NCI-H774 (cell line): ENCODE results near the gene NLGN1.
"Not testable (repeated sequence)": the region's sequence is repeated elsewhere in the genome, so short reads cannot be mapped to it uniquely, and the experiment has no call there.

Experiments
- DNase-seq: peaks from one replicate; lab custom pipeline; 2025; lab: John Stamatoyannopoulos, UW

NLGN1 gene

GRCh38 chr3:173556546-173556945, 159.0 kb downstream of the NLGN1 start:
- no peak for DNase-seq

- no peak for DNase-seq
These were observed 170.5 kb downstream of the NLGN1 start for GRCh38 chr3:173567997-173568396.

DNA sequence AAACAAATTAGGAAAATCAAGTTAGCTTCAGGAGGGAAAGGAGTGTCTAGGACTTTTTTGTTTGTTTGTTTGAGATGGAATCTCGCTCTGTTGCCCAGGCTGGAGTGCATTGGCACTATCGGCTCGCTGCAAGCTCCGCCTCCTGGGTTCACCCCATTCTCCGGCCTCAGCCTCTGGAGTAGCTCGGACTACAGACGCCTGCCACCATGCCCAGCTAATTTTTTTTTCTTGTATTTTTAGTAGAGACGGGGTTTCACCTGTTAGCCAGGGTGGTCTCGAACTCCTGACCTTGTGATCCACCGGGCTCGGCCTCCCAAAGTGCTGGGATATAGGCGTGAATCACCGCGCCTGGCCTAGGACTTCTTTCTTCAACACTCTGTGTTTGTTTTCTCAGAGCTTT, 171.1 kb downstream of the NLGN1 start:
- DNase-seq = no peak

GRCh38 chr3:173583496-173583895, 186.0 kb downstream of the NLGN1 start:
- DNase-seq = no peak

GRCh38 chr3:173584093-173584837, 186.7 kb downstream of the NLGN1 start:
- no peak for DNase-seq

DNA sequence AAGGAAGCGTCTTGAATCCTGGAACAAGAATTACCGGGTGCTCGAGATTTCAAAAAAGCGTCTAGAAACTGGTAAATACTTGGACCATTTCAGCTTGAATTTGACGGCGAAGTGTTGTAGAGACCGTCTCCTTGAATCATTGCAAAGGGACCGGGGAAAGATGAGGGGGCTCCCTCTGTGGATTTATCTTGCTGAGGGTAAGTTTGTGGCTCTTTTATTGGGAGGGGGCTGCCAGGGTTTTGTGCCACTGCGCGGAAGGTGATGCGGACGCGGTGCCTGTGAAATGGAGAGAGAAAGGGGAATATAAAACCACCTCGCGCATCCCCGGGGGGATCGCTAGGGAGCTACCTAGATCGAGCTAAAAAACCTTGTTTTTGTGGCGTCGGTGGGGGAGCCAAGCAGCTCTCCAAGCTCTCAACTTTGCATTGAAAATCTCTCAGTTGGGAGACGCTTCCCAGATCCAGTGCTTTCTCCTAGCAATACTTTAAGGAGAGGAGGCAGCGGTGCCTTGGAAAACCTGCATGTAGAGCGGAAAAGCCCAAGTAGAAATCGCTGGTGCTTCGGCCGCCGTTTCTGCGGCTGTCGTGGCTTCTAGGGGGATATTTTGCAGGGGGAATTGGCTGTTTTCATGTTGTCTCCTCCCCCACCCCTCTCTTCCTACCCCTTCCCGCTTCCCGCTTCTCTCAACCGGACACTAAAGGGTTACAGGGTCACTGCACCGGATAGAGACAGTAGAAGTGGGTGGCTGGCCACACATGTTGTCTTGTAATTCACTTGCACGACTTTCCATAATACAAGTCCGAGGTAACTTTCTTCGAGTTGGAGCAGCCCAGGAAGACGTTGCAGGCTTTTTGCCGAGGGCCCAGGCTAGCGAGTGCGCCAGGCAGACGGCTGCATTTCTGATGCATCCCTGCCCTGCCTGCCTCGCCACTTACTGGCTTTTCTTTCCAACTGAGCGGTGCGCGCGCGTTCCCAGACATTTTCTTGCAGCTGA, 187.6 kb downstream of the NLGN1 start:
- no peak for DNase-seq

DNA sequence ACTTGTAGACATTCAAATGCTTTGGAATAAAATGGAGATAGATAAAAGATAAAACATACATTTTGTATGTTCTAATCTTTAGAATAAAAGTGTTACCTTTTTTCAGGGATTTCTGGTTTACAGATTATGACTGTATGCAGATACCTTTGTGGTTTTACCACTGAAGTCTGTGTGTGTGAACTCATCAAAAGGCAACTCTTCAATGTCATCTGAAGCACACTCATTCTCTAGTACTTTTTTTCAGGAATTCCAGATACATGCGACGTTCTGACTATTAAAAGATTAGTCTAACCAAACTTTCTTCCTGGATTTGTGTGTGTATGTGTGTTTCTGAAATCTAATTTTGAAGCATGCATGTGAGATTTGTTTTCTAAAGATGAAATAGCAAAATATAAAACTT, 188.6 kb downstream of the NLGN1 start:
- no peak for DNase-seq

- DNase-seq = no peak
These were observed 189.5 kb downstream of the NLGN1 start for GRCh38 chr3:173587055-173587454.

GRCh38 chr3:173588556-173588955, 191.0 kb downstream of the NLGN1 start:
- no peak for DNase-seq

DNA sequence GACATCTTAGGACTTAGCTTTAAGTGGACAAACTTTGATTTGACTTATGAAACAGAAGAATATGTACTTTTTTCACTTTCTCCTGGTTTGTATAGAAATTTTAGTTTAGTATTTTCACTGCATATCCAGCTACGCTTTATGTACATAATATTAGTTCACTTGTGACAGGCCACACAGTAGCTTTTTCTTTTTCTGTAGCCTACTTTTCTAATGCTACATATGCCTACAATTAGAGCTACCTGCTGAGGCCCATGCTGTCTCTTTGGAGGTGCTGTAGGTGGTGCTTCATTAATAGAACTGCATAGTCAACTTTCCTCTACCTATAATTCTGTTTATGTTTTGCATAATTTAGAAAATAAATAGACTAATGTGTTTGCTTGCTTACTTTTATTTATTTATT, 191.6 kb downstream of the NLGN1 start:
- DNase-seq = no peak

- DNase-seq = no peak
These were observed 193.9 kb downstream of the NLGN1 start for GRCh38 chr3:173591401-173591800.

GRCh38 chr3:173594881-173595280, 197.3 kb downstream of the NLGN1 start:
- not testable (repeated sequence) for DNase-seq

DNA sequence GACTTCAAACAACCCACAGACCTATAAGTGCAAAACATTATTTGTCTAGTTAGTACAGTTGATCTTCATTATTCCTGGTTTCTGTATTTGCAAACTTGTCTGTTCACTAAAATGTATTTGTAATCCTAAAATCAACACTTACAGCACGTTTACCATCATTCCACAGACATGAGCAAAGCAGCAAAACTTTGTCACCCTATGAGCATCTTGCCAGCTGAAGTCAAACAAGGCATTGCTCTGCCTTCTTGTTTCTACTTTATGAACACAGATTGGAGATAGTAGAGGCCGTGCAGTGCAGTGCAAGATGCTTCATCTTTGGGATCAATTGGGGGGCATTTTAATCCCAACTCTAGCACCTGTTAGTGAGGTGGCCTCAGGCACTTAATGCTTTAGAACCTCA, 202.1 kb downstream of the NLGN1 start:
- no peak for DNase-seq

DNA sequence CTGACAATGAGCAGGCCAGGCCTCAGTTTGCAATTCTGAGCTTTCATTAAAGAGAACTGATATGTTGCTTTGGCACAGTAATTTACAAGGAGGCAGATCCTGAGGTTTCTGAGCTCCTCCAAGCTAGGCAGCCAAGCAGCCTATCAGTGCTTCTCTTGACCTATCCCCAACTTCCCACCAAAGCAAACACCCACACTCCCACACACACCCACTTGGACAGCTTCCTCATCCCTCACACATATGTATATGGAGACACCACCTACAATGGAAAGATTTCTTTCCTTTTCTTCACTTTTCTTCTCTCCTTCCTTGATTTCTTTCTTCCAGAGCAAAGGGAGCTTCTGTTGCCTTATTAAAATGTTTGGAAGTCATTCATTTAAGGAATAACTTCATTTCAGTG, 217.0 kb downstream of the NLGN1 start:
- no peak for DNase-seq

DNA sequence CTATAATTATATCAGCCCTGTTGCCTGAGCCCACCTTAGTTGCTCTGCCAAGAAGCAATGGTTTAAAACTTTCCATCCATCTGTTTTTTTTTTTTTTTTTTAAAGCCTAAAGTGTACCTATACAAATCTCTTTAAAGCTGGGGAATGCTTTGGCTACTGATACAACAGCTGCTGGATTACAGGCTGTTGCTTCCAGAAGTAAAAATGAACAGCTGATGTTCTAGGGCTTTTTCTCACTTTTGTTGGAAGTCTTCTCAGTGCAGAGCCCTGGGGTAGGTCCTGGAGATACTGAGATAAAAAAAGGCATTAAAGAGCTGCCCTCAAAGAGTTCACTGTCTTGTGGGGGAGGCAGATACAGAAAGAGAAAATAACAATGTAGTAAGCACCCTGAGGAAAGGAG, 218.1 kb downstream of the NLGN1 start:
- DNase-seq = no peak

GRCh38 chr3:173617490-173617889, 219.9 kb downstream of the NLGN1 start:
- no peak for DNase-seq

DNA sequence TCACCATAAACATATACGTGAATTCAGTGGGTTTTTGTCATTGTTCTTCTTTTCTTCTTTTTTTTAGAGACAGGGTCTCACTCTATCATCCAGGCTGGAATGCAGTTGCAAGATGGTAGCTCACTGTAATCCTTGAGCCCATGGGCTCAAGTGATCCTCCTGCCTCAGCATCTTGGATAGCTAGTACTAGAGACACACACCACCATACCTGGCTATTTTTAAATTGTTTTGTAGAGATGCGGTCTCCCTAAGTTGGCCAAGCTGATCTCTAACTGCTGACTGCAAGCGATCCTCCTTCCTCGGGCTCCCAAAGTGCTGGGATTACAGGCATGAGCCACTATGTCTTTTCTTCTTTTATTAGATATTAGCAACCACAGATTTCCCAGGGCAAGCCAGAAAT, 220.6 kb downstream of the NLGN1 start:
- DNase-seq = no peak

- no peak for DNase-seq
These were observed 221.2 kb downstream of the NLGN1 start for GRCh38 chr3:173618703-173619102.

GRCh38 chr3:173622166-173622565, 224.6 kb downstream of the NLGN1 start:
- no peak for DNase-seq

- no peak for DNase-seq
These were observed 226.5 kb downstream of the NLGN1 start for GRCh38 chr3:173624086-173624485.

- DNase-seq = no peak
These were observed 233.3 kb downstream of the NLGN1 start for GRCh38 chr3:173630849-173631248.

DNA sequence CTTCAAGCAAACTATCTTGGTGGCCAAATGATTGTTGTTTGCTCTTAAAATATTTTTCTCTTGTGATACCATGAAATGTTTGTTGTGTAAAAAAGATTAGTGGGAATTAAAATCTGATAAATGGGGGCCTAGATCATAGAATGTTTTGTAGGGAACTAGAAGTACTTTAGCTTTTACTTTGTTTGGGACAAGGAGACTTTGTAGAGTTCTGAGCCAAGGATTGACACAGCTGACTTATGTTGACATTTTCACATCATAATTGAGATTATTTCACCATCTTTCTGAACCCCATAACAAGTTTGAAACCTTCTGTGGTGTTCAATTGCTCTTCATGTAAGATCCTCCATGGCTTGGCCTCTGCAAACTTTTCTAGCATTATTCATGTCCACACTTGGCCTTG, 235.4 kb downstream of the NLGN1 start:
- no peak for DNase-seq

- no peak for DNase-seq
These were observed 238.3 kb downstream of the NLGN1 start for GRCh38 chr3:173635826-173636225.
